HG03159 (cell line): ENCODE measurements around the gene SMAD3.
"Not testable (repeated sequence)": the region's sequence is repeated elsewhere in the genome, so short reads cannot be mapped to it uniquely, and the experiment has no call there.

Source experiments
- ATAC-seq: cut with Tn5 transposase; IDR thresholded peaks from one replicate; pipeline ENCODE4 v1.9.1; 2021; ENCODE audit warnings: mild to moderate bottlenecking, moderate library complexity; ENCODE audit not compliant: unreplicated experiment

SMAD3 gene

DNA sequence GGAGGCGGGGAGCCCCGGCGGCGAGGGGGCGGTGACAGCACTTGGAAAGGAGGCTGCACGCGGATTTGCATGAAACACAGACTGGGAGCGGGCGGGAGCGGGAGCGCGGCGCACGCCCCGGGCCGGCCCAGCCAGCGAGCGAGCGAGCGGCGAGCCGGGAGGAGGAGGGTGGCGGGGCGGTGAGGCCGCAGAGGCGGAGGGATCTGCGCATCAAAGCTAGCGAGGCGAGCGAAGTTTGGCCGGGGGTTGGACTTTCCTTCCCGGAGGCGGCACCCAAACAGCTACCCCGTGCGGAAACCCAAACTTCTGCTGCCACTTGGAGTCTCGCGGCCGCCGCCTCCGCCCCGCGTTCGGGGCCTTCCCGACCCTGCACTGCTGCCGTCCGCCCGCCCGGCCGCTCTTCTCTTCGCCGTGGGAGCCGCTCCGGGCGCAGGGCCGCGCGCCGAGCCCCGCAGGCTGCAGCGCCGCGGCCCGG is at the start of gene SMAD3:
TSS of gene SMAD3 (plus strand) at position 72 of the 475 bp plus-strand sequence. CDS start 553 bp downstream, outside the sequence.
- no peak for ATAC-seq

DNA sequence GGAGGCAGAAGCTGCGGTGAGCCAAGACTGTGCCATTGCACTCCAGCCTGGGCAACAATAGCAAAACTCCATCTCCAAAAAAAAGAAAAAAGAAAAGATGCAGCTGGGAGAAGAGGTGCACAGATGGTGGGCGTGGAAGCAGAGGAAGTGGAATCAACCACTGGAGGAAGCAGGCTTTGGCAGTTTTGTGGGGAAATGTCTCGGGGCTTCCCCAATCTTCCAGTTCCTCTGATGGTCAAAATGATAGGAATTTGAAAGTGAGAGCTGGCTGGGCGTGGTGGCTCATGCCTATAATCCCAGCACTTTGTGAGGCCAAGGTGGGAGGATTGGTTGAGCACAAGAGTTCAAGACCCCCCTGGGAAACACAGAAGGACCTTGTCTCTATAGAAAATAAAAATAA is 48.1 kb upstream of the SMAD3 start:
- ATAC-seq = no peak

DNA sequence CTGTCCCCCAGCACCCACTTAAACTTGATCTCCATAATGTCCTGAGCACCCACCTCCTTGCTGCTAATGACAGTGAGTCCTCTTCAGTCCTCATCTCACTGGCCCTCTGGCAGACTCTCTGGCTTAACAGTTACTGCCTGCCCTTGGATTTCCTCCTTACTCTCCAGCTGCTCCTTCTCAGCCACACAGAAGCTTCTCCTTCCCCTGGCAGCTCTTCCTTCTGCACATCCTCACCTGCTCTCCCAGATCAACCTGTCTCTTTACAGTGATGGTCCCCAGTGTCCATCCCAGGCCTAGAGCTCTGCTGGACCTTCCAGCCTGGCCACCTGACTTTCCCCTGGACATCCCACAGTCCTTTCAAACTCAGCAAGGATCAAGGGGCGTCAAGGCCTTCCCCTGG is 47.4 kb upstream of the SMAD3 start:
- no peak for ATAC-seq

DNA sequence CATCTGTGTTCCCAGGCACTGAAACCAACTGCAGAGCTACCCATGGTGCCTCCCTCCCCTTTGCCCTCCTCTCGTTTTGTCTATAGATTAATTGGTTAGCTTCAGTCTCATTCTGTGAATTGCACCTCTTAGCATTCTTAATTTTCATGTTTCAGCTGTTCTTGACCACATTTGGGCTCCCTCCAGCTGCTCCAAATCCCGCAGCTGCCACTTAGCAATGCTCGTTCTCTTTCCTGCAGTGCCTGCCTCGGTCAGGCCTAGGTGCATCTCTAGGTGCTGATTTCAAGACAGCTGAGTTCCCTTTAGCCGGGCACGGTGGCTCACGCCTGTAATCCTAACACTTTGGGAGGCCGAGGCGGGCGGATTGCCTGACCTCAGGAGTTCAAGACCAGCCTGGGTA is 47.0 kb upstream of the SMAD3 start:
- no peak for ATAC-seq

DNA sequence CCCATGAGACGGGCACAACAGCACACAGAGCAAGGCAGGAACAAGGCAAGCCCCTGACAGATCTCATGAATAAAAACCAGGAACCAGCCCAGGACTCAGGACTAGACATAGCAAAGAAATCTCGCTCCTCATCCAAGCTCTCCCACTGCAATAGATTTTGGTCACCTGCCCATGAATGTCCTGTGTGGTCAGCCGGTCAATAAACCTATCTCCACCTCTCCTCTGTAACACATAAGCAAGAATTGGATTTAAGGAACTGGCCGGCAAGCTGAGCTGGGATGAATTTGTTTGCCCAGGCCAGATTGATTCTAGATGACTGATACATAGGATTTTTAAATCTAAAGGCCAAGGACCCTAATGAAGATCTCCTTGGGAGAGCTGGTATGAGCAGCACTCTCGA is 46.3 kb upstream of the SMAD3 start:
- ATAC-seq = no peak

DNA sequence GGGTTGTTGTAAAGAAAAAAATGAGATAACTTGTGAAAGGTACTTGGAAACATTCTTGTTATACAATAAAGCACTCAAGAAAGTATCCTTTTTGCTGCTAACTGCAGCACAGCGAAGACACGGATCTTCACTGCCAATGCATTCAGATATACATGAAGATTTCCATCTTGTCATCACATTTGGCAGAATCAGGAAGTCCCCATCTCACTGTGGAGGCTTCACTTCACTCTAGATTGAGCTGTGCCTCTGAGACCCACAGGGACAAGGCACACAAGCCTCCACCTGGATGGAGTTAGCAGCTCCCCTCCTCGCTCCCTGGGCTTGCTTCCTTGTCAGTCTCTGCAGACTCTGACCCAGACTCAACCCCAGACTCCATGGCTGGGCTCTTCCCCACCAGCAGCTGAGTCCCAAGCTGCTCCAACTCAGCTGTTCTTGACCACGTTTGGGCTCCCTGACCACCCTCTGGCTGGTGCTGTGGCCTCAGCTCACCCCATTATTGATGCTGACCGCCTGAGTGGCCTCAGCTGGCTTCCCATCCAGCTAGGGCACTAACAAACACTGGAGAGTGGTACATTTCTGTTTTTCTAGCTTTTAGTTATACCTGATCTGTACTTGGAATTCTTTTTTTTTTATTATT is 45.4 kb upstream of the SMAD3 start:
- no peak for ATAC-seq

DNA sequence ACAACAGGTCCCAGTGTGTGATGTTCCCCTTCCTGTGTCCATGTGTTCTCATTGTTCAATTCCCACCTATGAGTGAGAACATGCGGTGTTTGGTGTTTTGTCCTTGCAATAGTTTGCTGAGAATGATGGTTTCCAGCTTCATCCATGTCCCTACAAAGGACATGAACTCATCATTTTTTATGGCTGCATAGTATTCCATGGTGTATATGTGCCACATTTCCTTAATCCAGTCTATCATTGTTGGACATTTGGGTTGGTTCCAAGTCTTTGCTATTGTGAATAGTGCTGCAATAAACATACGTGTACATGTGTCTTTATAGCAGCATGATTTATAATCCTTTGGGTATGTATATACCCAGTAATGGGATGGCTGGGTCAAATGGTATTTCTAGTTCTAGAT is 44.7 kb upstream of the SMAD3 start:
- ATAC-seq = not testable (repeated sequence)

DNA sequence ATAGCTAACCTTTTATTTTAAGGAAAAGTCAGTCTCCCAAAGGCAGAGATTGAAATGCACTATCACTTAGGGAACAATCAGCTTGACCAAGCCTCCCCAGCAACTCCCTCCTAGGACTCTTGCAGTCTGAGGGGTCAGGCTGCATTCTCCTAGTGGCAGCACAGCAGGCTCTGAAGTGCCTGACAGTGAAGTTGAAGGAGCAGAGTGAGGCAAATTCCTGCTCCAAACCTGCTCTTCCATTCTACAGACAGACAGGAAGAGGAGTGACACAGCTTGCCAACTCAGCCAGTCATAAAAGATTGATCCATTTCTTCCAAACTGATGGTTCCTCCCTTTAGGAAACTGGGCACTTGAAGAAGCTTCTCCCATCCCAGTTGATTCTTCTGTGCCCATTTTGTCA is 43.9 kb upstream of the SMAD3 start:
- ATAC-seq = no peak

DNA sequence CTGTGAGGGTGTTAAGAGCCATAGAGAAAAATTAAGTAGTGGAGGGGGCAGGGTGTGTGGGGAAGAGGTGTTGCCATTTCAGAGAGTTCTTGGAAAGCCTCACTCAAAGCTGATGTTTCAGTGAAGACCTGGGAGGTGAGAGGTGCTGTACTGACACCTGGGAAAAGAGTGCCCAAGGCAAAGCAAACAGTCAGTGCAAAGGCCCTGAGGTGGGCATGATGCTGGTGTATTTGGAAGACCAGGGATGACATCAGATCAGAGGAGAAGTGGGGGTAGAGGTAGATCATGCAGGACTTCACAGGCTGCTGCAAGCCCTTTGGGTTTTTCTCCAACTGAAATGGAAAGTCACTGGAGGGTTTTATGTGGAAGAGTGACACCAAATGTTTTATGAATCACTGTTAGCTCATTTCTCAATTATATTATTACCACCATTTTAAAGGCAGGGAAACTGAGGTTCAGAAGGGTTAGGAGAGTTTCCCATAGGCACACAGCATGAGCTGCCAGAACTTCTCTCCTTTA is 42.8 kb upstream of the SMAD3 start:
- ATAC-seq = no peak

DNA sequence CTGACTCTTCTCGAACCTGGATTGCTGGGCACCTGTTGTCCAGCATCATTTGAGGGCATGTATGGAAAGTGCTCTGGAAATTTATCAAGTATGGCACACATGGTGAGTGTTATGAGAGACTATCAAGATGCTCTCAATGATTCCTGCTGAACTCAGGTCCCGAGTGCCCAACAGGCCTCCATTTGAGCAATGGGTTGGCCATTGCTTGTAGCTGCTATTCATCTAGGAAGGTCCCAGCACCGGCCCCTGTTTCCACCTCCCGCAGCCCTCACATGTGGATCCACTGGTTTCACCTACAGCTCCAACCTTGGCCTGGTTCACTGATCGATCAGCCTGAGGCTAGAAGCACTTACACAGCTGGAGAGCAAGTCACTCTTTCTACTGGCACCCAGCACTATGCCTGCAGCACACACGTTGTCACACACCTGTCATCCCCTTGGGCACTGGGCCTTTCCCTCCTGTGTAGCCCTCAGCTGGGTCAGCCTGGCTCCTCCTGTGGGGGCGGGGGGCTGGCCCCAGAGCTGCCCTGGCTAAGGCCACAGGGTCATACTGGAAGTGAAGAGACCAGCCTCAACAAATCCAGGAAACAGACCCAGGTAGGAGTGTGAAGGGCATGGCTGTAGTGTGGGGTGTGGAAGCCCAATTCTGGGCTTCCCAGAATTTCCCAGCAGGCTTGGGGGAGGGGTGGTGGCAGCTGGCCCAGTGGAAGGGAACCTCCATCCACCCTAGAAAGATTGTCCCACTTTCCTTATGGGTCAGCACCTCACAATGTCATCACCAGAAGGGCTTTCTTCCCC is 41.7 kb upstream of the SMAD3 start:
- no peak for ATAC-seq

DNA sequence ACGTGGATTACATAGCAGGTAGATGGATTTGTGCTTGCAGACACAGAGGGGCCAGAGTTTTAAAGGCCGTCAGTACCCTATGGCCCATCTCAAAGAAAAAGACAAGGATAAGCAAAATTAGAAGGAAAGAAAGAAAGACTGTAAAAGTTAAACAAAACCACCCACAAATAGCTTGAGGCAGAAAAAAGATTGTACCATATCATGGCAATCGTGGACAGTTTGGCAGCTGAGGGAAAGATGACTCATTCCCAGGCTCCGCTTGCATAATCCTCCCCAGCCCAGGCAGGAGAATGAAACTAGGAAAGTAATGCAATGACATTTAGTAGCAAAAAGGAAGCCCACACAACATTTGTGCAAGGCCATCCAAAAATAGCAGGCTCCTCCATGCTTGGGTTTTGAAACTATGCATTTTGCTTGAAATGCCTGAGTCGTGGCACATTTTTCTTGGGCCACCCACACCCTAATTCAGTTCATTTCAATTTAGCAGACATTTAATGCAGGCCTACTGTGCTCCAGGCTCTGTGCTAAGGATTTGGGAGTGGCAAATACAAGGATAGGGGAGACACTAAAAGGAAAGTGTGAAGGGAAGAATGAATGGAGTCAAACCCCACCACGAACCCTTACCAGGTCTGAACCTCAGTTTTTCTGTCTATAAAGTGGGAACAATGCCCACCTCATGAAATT is 40.9 kb upstream of the SMAD3 start:
- no peak for ATAC-seq

DNA sequence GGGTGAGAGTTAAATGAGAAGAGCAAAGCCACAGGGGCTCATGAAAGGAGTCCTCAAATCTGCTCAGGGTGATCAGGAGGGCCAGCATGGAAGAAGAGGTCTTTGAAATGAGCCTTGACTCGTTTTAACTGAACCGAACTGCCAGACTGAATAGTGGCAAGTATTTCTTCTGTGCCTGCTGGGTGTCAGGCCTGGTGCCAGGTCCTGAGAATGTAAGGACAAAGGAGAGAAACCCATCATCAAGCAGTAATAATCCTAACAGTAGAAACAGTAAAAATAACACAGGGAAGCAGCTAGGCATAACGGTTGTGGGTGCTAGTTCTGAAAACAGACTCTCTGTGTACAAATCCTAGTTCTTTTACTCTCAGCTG is 40.4 kb upstream of the SMAD3 start:
- ATAC-seq = no peak

DNA sequence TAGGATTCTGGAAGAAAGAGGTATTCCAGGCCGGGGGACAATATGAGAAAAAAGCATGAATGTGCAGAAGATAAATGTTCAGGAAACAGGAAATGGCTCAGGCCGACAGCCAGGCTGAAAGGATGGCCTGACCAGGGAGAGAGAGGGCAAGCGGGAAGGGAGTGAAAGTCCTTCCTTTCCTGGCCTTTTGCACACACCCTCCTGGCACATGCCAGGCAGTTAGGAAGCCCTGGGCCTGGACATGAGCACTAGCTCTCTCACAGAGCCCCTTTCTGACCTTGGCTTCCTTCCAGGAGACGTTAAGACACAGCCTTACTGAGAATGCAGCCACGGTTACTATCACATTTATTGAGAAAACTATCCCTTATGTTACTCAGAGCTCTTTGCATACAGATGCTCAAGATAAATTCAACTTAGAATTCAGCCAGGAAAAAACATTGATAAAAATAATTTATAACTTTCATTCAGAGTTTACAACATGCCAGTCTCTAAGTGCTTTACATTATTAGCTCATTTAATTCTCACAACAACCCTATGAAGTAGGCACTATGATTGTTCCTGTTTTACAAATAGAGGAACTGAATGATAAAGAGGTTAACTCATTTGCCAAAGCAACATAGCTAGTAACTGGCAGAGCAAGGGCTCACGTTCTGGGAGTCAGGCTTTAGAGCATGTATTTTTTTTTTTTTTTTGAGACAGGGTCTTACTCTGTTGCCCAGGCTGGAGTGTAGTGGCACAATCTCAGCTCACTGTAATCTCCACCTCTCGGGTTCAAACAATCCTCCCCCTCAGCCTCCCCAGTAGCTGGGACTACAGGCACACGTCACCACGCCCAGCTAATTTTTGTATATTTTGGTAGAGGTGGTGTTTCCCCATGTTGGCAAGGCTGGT is 39.4 kb upstream of the SMAD3 start:
- no peak for ATAC-seq

DNA sequence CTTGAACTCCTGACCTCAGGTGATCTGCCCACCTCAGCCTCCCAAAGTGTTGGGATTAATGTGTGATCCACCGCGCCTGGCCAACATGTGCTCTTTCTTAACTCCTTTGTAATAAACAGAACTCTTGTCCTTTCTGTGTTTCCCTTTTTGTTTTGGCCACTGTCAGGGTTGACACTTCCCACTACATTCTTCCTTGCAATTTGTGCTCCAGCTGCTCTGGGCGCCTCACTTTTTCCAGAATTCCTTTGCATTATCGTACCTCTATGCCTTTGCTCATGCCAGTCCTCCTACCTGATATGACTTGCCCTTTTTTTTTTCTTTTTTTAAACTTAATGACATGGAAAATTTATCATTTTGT is 38.8 kb upstream of the SMAD3 start:
- ATAC-seq = no peak

DNA sequence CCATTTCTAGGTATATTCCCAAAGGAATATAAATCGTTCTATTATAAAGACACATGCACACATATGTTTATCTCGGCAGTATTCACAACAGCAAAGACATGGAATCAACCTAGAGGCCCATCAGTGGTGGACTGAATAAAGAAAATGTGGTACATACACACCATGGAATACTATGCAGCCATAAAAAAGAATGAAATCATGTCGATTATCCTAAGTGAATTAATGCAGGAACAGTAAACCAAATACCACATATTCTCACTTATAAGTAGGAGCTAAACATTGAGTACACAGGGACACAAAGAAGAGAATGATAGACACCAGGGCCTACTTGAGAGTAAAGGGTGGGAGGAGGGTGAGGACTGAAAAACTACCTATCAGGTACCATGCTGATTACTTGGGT is 37.0 kb upstream of the SMAD3 start:
- ATAC-seq = not testable (repeated sequence)

DNA sequence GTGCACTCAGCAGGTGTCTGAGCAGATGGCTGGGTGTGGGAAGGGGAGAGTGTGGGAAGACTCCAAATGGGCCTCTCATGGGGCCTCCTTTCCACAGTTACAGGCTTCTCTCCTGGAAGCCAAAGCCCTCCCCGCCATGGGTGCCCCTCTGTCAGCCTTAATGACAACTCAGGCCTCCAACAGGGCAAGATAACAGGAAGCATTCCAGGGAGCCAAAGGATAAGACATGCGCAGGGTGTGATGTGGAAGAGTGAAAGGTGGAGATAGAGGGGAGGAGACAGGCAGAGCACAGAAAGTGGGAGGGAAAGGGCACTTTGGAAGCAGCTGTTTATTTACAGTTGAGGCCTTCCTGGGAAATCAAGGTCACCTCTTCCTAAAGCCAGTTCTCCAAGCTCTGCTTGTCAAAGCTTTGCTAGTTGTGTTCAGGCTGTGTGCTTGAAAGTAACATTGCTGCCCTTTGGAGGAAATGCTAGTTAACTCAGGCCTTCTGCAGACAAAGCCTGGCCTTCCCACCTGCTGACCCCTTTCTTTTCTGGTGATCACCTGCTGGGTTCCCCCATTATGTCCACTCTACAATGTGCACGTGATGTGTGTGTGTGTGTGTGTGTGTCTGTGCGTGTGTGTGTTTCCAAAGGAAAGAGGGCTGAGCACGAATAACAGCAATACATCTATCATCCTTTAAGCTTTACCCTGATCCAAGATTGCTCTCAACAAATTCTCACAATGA is 35.2 kb upstream of the SMAD3 start:
- ATAC-seq = no peak

DNA sequence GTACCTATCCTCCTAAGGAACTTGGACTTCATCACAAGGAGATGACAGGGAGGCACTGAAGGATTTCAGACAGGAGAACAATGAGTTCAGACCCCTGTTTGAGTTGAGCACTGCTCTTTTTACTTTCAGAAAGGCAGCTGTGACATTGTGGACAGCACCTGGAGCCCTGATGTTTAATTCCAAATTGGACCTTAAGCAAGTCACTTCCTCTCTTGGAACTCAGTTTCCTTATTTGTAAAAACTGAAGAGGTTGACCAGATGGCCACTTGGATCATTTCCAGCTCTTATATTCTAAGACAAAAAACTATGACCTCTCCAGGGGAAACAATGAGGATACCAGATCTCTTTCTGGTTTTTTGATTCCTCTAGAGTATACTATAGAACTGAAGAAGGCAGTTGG is 34.1 kb upstream of the SMAD3 start:
- ATAC-seq = no peak

DNA sequence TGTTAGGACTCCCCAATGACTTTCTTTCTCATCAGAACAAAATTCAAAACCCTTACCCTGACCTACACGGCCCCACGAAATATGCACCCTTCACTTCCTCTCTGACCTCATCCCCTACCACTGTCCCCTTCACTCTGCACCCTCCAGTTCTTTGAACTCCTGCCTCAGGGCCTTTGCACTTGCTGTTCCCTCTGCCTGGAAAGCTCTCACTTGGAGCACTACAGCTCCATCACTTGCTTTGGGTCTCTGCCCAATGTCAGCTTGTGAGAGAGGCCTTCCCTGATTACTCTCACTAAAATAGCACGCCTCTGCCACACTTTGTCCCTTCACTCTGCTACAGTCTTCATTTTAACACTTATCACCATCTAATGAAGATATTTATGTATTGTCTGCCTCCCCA is 32.8 kb upstream of the SMAD3 start:
- ATAC-seq = no peak

DNA sequence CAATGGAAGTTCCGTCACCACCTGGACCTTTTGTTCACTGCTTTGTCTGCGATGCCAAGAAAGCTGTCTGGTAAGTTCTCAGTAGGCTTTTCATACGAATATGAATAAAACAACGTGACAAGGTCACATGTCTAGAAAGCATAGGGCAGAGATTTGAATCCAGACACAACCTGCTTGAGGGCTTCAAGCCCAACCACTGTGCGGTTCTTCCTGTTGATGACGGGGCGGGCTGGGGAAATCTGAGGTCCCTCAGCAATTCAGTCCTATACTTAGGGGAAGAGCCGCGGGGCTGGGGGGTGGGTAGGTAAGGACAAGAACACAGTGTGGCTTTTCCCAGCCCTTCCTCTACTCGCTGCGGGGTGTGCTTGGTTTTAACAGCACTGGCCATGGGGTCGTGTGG is 32.4 kb upstream of the SMAD3 start:
- ATAC-seq = no peak

DNA sequence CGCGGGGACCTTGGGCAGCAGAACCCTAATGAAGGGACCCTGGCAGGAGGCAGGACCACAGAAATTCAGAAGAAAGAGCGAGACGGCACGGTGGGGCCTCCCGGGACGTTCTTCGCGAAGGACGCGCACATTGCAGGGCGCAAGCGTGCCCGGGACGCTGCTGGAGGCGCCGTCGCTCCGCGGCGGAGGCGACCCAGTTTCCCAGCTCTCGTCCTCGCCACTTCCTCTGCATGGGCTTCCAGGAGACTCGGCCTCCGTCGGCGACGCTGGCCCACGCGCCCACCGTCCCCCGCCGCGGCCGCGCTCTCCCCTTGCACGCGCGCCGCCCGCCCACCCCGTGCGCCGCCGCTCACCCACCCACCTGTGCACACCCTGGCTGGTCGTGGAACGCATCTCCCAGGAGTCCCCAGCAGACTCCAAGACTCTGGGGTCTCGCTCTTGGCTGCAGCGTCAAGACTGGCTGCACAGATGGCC is 31.8 kb upstream of the SMAD3 start:
- no peak for ATAC-seq
